ENCODE measurements around the gene POLR1G.

The POLR1G gene, protein sequence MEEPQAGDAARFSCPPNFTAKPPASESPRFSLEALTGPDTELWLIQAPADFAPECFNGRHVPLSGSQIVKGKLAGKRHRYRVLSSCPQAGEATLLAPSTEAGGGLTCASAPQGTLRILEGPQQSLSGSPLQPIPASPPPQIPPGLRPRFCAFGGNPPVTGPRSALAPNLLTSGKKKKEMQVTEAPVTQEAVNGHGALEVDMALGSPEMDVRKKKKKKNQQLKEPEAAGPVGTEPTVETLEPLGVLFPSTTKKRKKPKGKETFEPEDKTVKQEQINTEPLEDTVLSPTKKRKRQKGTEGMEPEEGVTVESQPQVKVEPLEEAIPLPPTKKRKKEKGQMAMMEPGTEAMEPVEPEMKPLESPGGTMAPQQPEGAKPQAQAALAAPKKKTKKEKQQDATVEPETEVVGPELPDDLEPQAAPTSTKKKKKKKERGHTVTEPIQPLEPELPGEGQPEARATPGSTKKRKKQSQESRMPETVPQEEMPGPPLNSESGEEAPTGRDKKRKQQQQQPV

DNA sequence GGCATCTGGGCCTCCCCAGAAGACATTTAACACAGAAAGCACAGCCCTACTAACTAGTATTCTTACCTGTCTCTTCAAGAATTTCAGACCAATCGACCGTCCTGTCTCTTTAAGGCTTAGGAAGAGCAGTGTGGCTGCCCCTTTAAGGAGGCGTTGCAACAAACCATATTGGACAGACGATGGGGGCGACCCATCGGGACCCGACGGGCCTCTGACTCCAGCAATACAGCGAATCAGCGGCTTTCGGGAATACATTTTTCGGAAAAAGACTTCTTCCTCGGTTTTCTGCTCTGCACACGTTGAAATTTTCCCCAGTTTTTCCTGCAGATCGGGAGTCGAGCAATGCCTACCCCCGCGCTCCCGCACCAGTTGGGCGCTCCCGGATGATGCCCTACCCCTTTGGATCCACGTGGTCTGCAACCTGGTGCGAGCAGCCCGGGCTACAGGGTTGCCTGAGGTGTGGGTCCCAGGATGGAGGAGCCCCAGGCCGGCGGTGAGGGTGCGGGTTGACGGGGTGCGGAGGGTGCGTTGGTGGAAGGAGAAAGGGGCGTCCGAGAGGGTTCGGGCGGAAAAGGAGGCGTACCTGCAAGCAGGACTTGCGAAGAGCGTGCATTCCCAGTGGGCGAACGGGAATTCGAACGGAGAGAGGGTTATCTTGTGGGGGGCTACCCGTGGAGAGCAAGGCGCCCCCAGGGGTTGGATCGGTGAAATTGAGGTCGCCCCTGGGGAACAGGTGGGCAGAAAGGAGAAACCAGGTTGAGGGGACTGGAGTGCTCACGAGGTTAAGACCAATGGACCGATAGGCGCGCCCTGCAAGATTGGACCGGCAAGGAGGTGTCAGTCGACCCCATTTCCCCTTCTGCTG, at the start of gene POLR1G:
TSS of gene POLR1G (plus strand) at position 419 of the 865 bp plus-strand sequence. CDS start at position 472, 53 bp downstream.
- TF ChIP-seq CTCF (IDR thresholded peaks at IDR 0.05; ENCODE audit: unreplicated experiment in 3 of 3) = no peak
- H3K27ac Mint-ChIP-seq = peak within 1 kb of the TSS; percentile 95 to 99 (median 98)
- H3K9me3 Mint-ChIP-seq = no peaks in the 10 kb centered on the region
- peaks cover 18% of the 10 kb centered on the region for H3K36me3 Mint-ChIP-seq (ENCODE audit: low read depth)
- H3K27me3 Mint-ChIP-seq (ENCODE audit: low read depth) = peaks cover 45% of the 10 kb centered on the region
- H3K4me1 Mint-ChIP-seq = peaks cover 28% of the 10 kb centered on the region
- peak within 1 kb of the TSS; percentile 89 to 95 (median 90) for H3K4me3 Mint-ChIP-seq

DNA sequence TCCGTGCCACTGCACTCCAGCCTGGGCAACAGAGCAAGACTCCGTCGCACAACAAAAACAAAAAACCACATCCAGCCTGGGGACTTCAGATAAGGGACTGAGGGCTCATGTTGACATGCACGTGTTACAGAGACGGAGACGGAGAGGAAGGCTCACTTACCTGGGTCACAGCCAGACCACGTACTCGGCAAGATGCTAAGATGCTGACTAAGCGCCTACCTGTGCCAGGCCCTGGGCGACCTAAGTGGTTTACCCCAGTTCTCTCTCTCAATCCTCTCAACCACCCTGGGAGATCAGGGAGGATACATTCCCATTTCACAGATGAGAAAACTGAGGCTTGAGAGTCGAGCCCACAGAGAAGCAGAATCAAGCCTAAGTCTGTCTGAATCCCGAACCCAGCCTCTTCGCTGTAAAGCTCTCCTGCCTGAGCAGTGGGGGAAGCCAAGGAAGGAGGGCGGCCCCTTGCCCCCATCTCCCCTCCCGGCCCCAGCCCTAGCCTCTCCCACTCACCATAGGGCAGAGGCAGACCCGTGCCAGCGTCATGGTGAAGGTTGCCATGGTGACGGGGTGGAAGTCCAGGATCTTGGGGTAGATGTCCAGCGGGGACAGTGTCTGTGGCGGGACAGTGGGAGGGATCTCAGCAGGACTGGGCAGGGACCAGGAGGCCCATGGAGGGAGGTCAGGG, 49.5 kb upstream of the POLR1G start:
- H3K36me3 Mint-ChIP-seq (ENCODE audit: low read depth) = peaks cover 63% of the 10 kb centered on the region
- no peak for TF ChIP-seq CTCF (IDR thresholded peaks at IDR 0.05; ENCODE audit: unreplicated experiment in 3 of 3)
- no peaks in the 10 kb centered on the region for H3K27me3 Mint-ChIP-seq (ENCODE audit: low read depth)
- no peaks in the 10 kb centered on the region for H3K4me1 Mint-ChIP-seq
- H3K27ac Mint-ChIP-seq = no peak overlapping the region
- no peak overlapping the region for H3K4me3 Mint-ChIP-seq
- no peaks in the 10 kb centered on the region for H3K9me3 Mint-ChIP-seq

DNA sequence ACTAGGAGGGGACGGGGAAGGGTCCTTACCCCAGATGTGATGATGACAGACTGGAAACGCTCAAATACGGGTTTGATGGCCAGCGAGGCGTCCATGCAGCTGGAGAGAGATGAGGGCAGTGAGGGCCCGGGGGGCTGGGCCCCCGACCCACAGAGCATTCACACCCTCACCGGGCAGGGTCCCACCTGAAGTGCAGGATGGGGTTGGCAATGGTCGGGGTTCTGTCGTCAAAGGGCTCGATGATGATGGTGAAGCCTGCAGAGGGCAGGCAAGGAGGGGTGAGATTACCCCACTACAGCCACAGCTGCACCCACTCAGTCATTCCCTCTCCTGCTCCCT, 49.0 kb upstream of the POLR1G start:
- peaks cover 68% of the 10 kb centered on the region for H3K36me3 Mint-ChIP-seq (ENCODE audit: low read depth)
- no peak overlapping the region for H3K4me3 Mint-ChIP-seq
- no peaks in the 10 kb centered on the region for H3K9me3 Mint-ChIP-seq
- H3K27ac Mint-ChIP-seq = no peak overlapping the region
- H3K4me1 Mint-ChIP-seq = no peaks in the 10 kb centered on the region
- TF ChIP-seq CTCF (IDR thresholded peaks at IDR 0.05; ENCODE audit: unreplicated experiment in 3 of 3) = no peak
- H3K27me3 Mint-ChIP-seq (ENCODE audit: low read depth) = no peaks in the 10 kb centered on the region

GRCh38 chr19:45358213-45358792, 48.1 kb upstream of the POLR1G start:
- no peak for TF ChIP-seq CTCF (IDR thresholded peaks at IDR 0.05; ENCODE audit: unreplicated experiment in 3 of 3)
- no peak overlapping the region for H3K4me3 Mint-ChIP-seq
- H3K27me3 Mint-ChIP-seq (ENCODE audit: low read depth) = no peaks in the 10 kb centered on the region
- no peaks in the 10 kb centered on the region for H3K9me3 Mint-ChIP-seq
- H3K27ac Mint-ChIP-seq = no peak overlapping the region
- no peaks in the 10 kb centered on the region for H3K4me1 Mint-ChIP-seq
- peaks cover 65% of the 10 kb centered on the region for H3K36me3 Mint-ChIP-seq (ENCODE audit: low read depth)

DNA sequence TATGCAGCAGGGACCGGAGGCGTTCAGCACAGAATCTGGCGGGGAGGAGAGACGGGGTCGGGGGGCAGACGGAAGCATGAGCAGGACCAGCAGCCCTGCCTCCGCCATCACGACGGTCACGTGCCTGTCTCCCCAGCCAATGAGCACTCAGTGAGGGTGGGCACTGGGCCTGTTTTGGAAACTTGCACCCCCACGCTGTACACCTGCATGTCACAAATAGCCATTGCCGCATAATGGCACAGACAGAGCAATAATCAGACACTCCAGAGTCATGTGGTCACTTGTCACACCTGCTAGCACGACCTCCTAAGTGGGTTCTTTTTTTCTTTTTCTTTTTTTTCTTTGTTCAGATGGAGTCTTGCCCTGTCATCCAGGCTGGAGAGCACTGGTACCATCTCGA, 44.8 kb upstream of the POLR1G start:
- Mint-ChIP-seq H3K36me3 (ENCODE audit: low read depth) (peaks cover 39% of the 10 kb centered on the region), H3K4me1 (no peaks in the 10 kb centered on the region), H3K4me3 (no peak overlapping the region), H3K27me3 (ENCODE audit: low read depth) (no peaks in the 10 kb centered on the region), H3K9me3 (no peaks in the 10 kb centered on the region), H3K27ac (no peak overlapping the region)
- no peak for TF ChIP-seq CTCF (IDR thresholded peaks at IDR 0.05; ENCODE audit: unreplicated experiment in 3 of 3)
